ENCODE results near the gene CFAP74.

The CFAP74 gene

GRCh38 chr1:2016123-2016522, 12.5 kb upstream of the CFAP74 start:
- DNase-seq (ENCODE audit: extremely low spot score): no peak
- ChIA-PET CTCF (no interaction called here), POLR2A (no interaction called here)
- no peak for TF ChIP-seq CTCF (IDR thresholded peaks at IDR 0.05; ENCODE audit: control extremely low read depth, extremely low read depth, low read depth, missing control alignments)

DNA sequence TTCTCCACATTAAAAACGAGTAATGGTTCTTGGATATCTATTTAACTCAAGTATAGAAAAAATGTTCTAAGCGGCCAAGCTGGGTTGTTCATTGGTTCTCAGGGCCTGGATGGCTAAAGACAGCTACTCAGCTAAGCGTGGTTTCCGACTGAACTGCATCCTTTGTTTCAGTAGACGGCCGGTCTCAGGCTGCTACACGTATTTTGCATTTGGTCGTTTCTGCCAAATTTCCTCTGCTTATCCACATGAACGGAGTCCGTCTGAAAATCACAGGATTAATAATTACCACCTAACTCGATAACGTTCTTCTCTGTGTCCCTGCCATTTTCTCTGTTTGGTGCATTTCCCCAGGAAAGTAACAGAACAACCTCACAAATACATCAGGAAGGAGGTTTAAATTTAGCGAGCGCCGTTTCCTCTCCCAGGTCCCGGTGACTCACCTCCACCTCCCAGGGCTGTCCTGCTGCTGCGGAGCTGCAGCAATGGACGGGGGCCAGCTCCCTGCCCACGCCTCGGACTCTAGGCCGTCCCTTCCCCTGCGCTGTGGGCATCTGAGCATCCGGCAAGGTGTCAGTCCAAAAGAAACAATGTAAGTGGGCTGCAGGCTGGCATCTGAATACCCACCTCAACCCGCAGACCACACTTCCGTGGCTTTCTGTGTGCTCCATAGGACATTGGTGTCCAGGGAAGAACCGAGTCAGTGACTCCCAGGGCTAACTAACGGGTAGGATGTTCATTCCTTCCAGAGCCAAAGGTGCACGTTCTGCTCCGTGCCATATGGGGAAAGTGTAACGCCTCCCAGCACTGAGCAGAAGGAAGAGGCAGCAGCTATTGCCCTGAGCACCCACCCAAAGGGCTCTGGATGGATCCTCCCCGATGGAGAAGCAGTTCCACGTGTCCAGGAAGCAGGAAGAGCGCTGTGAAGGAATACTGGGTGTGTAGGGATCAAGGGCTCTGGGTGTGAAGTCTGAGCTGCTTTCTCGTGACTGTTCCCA, 11.5 kb upstream of the CFAP74 start:
- ChIA-PET CTCF (no interaction called here), POLR2A (no interaction called here)
- DNase-seq (ENCODE audit: extremely low spot score): no peak
- TF ChIP-seq CTCF (IDR thresholded peaks at IDR 0.05; ENCODE audit: control extremely low read depth, extremely low read depth, low read depth, missing control alignments): no peak

- no peak for TF ChIP-seq CTCF (IDR thresholded peaks at IDR 0.05; ENCODE audit: control extremely low read depth, extremely low read depth, low read depth, missing control alignments)
- DNase-seq (ENCODE audit: extremely low spot score): no peak
- ChIA-PET POLR2A (no interaction called here), CTCF (no interaction called here)
These were observed 10.6 kb upstream of the CFAP74 start for GRCh38 chr1:2014181-2014580.

DNA sequence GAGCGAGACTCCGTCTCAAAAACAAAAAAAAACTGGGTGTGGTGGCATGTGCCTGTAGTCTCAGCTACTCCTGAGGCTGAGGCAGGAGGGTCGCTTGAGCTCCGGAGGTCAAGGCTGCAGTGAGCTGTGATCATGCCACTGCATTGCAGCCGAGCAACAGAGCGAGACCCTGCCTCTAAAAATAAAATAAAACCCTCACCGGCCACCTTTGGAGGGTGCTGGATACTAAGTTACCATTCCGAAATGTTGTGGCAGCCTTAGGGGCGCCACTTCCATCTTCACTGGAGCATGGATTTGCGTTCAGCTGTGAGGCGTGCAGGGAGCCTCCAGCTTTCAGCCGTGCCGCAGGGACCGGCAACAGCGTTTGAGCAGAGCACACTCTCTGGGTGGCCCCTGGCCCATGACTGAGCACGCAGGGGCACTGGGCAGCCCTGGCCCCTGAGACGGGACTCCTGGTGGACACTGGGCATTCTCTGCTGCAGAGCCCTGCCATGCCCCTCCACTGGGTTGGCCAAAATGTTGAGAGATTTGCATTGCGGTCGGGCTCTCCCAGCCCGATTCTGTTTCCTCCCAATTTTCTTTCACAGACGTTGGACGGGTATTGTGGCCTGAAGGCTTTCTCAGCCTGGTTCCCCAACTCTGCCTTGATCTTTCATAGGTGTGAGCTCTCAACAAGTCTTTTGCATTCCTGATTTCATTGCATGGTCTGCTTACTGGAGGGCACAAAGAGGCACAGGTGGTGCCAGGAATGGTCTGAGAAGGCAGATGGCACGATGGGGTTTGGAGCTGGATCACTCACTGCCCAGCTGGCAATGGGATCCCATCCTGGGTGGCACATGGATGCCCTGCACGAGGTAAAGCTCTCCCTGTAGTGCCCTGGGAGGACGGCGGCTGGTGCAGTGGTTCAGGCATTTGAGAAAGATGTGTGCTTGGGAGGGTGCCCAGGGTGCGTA, 5.8 kb upstream of the CFAP74 start:
- no peak for DNase-seq (ENCODE audit: extremely low spot score)
- TF ChIP-seq CTCF (IDR thresholded peaks at IDR 0.05; ENCODE audit: control extremely low read depth, extremely low read depth, low read depth, missing control alignments): no peak
- ChIA-PET CTCF (no interaction called here), POLR2A (no interaction called here)

DNA sequence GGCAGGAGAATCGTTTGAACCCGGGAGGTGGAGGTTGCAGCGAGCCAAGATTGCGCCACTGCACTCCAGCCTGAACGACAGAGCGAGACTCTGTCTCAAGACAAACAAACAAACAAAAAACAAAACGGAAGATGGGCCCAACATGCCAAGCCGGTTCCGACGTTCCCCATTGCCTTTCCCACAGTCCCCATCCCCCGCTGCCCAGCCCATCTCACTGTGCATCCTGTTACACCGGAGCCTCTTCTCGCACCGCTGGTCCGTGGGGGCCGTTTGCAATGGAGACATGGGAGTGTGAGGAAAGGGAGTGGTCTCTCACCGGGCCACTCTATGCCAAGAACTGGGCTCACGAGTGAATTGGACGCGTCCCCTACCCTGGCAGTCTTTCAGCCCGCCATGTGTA, 1.3 kb upstream of the CFAP74 start:
- no peak for TF ChIP-seq CTCF (IDR thresholded peaks at IDR 0.05; ENCODE audit: control extremely low read depth, extremely low read depth, low read depth, missing control alignments)
- CTCF ChIA-PET: no interaction called here
- POLR2A ChIA-PET: no interaction called here
- DNase-seq (ENCODE audit: extremely low spot score): no peak

DNA sequence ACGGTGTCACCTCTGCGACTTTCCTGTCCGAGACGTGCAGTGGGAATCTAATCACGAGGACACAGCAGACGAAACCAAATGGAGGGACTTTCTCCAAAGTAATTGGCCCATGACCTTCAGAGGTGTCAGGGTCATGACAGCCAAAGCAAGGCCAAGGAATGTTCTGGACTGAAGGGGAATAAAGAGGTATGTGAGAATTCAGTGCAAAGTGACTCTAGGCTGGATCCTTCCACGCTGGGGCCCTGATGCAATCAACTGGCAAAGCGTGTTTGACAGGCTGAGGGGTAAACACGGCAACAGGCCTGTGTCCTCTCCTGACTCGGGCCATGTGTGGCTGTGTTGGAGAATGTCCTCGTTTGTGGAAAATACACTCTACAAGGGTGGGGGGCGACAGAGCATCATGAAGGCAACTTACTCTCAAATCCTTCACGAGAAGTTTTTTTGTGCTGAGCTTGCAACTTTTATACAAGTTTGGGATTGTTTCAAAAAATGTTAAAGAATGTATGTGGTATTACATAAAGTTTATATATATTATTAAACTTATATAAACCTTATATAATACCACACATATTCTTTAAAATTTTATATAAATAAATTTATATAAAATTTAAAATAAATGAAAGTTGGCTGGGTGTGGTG, 1.7 kb downstream of the CFAP74 start:
- POLR2A ChIA-PET: no interaction called here
- CTCF ChIA-PET: interaction anchor here (1.3 kb wide), 1 partner anchor 11 kb away, joined by 6 read pairs; no protein-coding TSS in a partner anchor
- no peak for DNase-seq (ENCODE audit: extremely low spot score)
- no peak for TF ChIP-seq CTCF (IDR thresholded peaks at IDR 0.05; ENCODE audit: control extremely low read depth, extremely low read depth, low read depth, missing control alignments)
